A549 (cell line): ENCODE measurements around the gene SPINK4. TPM values are rescaled to one million over a fixed set of nuclear protein-coding genes. Genes with fewer than 3 reads are reported as not detected.
A peak's percentile ranks its signal among the peaks of the same experiment; 100 is the strongest.

Experiments
- ATOH8 ChIP-seq: fragments of 250-450 bp; sonication (Bioruptor Pico); IDR thresholded peaks from 2 replicates; pipeline ENCODE4 v1.5.0; 2020; ENCODE audit warnings: low read depth, mild to moderate bottlenecking, moderate library complexity
- BHLHE40 ChIP-seq: IDR thresholded peaks from 2 replicates; pipeline ENCODE4 v1.6.1; 2012; ENCODE audit warnings: low read depth, low read length, inconsistent platforms
- CBX8 ChIP-seq: fragments of 200-600 bp; sonication (generic); IDR thresholded peaks from 2 replicates; pipeline ENCODE4 v1.6.1; 2016
- CHD2 ChIP-seq: fragments of 150-350 bp; IDR thresholded peaks from 2 replicates; pipeline ENCODE4 v1.6.1; 2014; ENCODE audit warnings: low read length; ENCODE audit not compliant: partially characterized antibody
- CHD4 ChIP-seq: fragments of 200-600 bp; sonication (generic); IDR thresholded peaks from 2 replicates; pipeline ENCODE4 v1.6.1; 2016; ENCODE audit warnings: antibody characterized with exemption, mild to moderate bottlenecking, borderline replicate concordance
- CTCF ChIP-seq: fragments of >200 bp; sonication (Bioruptor Twin); formaldehyde crosslinking; IDR thresholded peaks from 3 replicates; pipeline ENCODE4 v1.5.1; 2016
- EHMT2 ChIP-seq: fragments of 200-600 bp; sonication (generic); IDR thresholded peaks from 2 replicates; pipeline ENCODE4 v1.6.1; 2016; ENCODE audit warnings: antibody characterized with exemption, low read depth, mild to moderate bottlenecking, moderate library complexity
- EP300 ChIP-seq, 2 experiments: fragments of >200 bp; sonication (Bioruptor Twin); formaldehyde crosslinking; IDR thresholded peaks; 2 replicates in 1 of 2; 3 replicates in 1 of 2; pipeline ENCODE4 v1.6.1; 2016 to 2017
- ESRRA ChIP-seq: fragments of 150-350 bp; IDR thresholded peaks from 2 replicates; pipeline ENCODE4 v1.6.1; 2014; ENCODE audit warnings: mild to moderate bottlenecking, low read length, borderline replicate concordance
- FOSB ChIP-seq: fragments of 250-450 bp; sonication (Bioruptor Pico); IDR thresholded peaks from 2 replicates; pipeline ENCODE4 v1.5.0; 2020; ENCODE audit warnings: mild to moderate bottlenecking, moderate library complexity
- FOSL2 ChIP-seq, 2 experiments: fragments of 450-650 bp in 1 of 2; fragments of >200 bp in 1 of 2; sonication (Bioruptor Twin) in 1 of 2; formaldehyde crosslinking; IDR thresholded peaks; 2 replicates each; pipeline versions ENCODE4 v1.5.0 to v1.6.1; 2016 to 2020; ENCODE audit warnings: mild to moderate bottlenecking in 1 of 2, moderate library complexity in 1 of 2
- FOXS1 ChIP-seq: fragments of 250-450 bp; sonication (Bioruptor Pico); IDR thresholded peaks from 2 replicates; pipeline ENCODE4 v1.5.0; 2020; ENCODE audit warnings: mild to moderate bottlenecking, moderate library complexity
- GATA3 ChIP-seq: IDR thresholded peaks from 2 replicates; pipeline ENCODE4 v1.6.1; 2012; ENCODE audit warnings: borderline replicate concordance
- HDAC2 ChIP-seq: fragments of 200-600 bp; sonication (generic); IDR thresholded peaks from 2 replicates; pipeline ENCODE4 v1.6.1; 2016
- HMGXB4 ChIP-seq: fragments of 250-450 bp; sonication (Bioruptor Pico); IDR thresholded peaks from 2 replicates; pipeline ENCODE4 v1.5.0; 2021; ENCODE audit warnings: mild to moderate bottlenecking, moderate library complexity, borderline replicate concordance
- HOXA7 ChIP-seq: fragments of 250-450 bp; sonication (Bioruptor Pico); IDR thresholded peaks from 2 replicates; pipeline ENCODE4 v1.5.0; 2020; ENCODE audit warnings: mild to moderate bottlenecking, moderate library complexity
- HOXB5 ChIP-seq: fragments of 250-450 bp; sonication (Bioruptor Pico); IDR thresholded peaks from 2 replicates; pipeline ENCODE4 v1.5.0; 2020; ENCODE audit warnings: mild to moderate bottlenecking, moderate library complexity
- KDM1A ChIP-seq: fragments of 200-600 bp; sonication (generic); IDR thresholded peaks from 2 replicates; pipeline ENCODE4 v1.6.1; 2016; ENCODE audit warnings: low read depth, mild to moderate bottlenecking
- KDM5A ChIP-seq: fragments of 200-600 bp; sonication (generic); IDR thresholded peaks from 2 replicates; pipeline ENCODE4 v1.6.1; 2016; ENCODE audit warnings: antibody characterized with exemption, mild to moderate bottlenecking
- MAX ChIP-seq: IDR thresholded peaks from 2 replicates; pipeline ENCODE4 v1.6.1; 2012
- MYC ChIP-seq: IDR thresholded peaks from 2 replicates; pipeline ENCODE4 v1.6.1; 2012; ENCODE audit warnings: mild to moderate bottlenecking, inconsistent platforms, low read length, improper control_type of control experiment, borderline replicate concordance
- NPAS2 ChIP-seq: fragments of 250-450 bp; sonication (Bioruptor Pico); IDR thresholded peaks from 2 replicates; pipeline ENCODE4 v1.8.0; 2022; ENCODE audit warnings: mild to moderate bottlenecking, moderate library complexity, borderline replicate concordance
- PHF8 ChIP-seq: fragments of 200-600 bp; sonication (generic); IDR thresholded peaks from 2 replicates; pipeline ENCODE4 v1.6.1; 2016; ENCODE audit warnings: low read depth, mild to moderate bottlenecking, antibody characterized with exemption, moderate library complexity, borderline replicate concordance
- POLR2A ChIP-seq: IDR thresholded peaks from 2 replicates; pipeline ENCODE4 v1.6.1; 2012; ENCODE audit warnings: mild to moderate bottlenecking, low read length
- POLR2AphosphoS2 ChIP-seq: conservative IDR thresholded peaks from 2 replicates; pipeline ENCODE4 v1.6.1; 2012; ENCODE audit warnings: low read length, improper control_type of control experiment, inconsistent platforms
- RAD21 ChIP-seq, 2 experiments: fragments of >200 bp in 1 of 2; sonication (Bioruptor Twin) in 1 of 2; formaldehyde crosslinking in 1 of 2; IDR thresholded peaks in 1 of 2; conservative IDR thresholded peaks in 1 of 2; 2 replicates in 1 of 2; 3 replicates in 1 of 2; pipeline ENCODE4 v1.6.1; 2012 to 2018; ENCODE audit warnings: inconsistent platforms in 1 of 2
- RARB ChIP-seq: fragments of 250-450 bp; sonication (Bioruptor Pico); IDR thresholded peaks from 2 replicates; pipeline ENCODE4 v1.8.0; 2021; ENCODE audit warnings: mild to moderate bottlenecking, moderate library complexity
- REST ChIP-seq: fragments of 200-600 bp; sonication (generic); IDR thresholded peaks from 2 replicates; pipeline ENCODE4 v1.6.1; 2016; ENCODE audit warnings: antibody characterized with exemption, mild to moderate bottlenecking, moderate library complexity
- RFX5 ChIP-seq: fragments of 450-650 bp; IDR thresholded peaks from 2 replicates; pipeline ENCODE4 v1.7.1; 2014; ENCODE audit warnings: antibody characterized with exemption, mild to moderate bottlenecking, moderate library complexity
- RNF2 ChIP-seq: fragments of 200-600 bp; sonication (generic); IDR thresholded peaks from 2 replicates; pipeline ENCODE4 v1.6.1; 2016; ENCODE audit warnings: low read depth, mild to moderate bottlenecking, antibody characterized with exemption, moderate library complexity, borderline replicate concordance
- SMC3 ChIP-seq: fragments of >200 bp; sonication (Bioruptor Twin); formaldehyde crosslinking; IDR thresholded peaks from 3 replicates; pipeline ENCODE4 v1.6.1; 2018; ENCODE audit warnings: inconsistent platforms
- SREBF2 ChIP-seq: fragments of 450-650 bp; IDR thresholded peaks from 2 replicates; pipeline ENCODE4 v1.6.1; 2014; ENCODE audit warnings: mild to moderate bottlenecking, moderate library complexity
- USF2 ChIP-seq: fragments of 450-650 bp; IDR thresholded peaks from 2 replicates; pipeline ENCODE4 v1.6.1; 2014; ENCODE audit warnings: antibody characterized with exemption
- ZC3H11A ChIP-seq: fragments of 450-650 bp; IDR thresholded peaks from 2 replicates; pipeline ENCODE4 v1.6.1; 2014; ENCODE audit warnings: antibody characterized with exemption, mild to moderate bottlenecking
- ZFP36 ChIP-seq: fragments of 450-650 bp; IDR thresholded peaks from 2 replicates; pipeline ENCODE4 v1.6.1; 2014; ENCODE audit warnings: borderline replicate concordance; ENCODE audit not compliant: partially characterized antibody
- ZNF302 ChIP-seq: fragments of 250-450 bp; sonication (Bioruptor Pico); IDR thresholded peaks from 2 replicates; pipeline ENCODE4 v1.9.0; 2021; ENCODE audit warnings: inconsistent platforms, mild to moderate bottlenecking, moderate library complexity
- ZSCAN20 ChIP-seq: fragments of 250-450 bp; sonication (Bioruptor Pico); IDR thresholded peaks from 2 replicates; pipeline ENCODE4 v1.8.0; 2022; ENCODE audit warnings: mild to moderate bottlenecking, moderate library complexity
- polyA plus RNA-seq, 4 experiments: library from polyadenylated mRNA; depleted of rRNA in 3 of 4; stranded (reverse); fragments of >200 nt; fragmentation: RNase III in 1 of 4; extraction: RNeasy Plus Mini Kit Qiagen cat#74134 plus additional on column Dnase treatment in 1 of 4; gene quantifications; 2 replicates in 3 of 4; 3 replicates in 1 of 4; pipeline ENCODE4 v1.2.3, GENCODE V29; 2011 to 2017

Gene SPINK4
- polyA plus RNA-seq, 2 of the 4 experiments (the other 2 are of a cell fraction) = not detected

GRCh38 chr9:33287087-33287490 lies 47.1 kb downstream of the SPINK4 start (continued):
- TF ChIP-seq ATOH8 (no peak), KDM5A (no peak), CTCF (peak; percentile 88), ZNF302 (no peak), HOXB5 (no peak), HMGXB4 (no peak), USF2 (no peak), HDAC2 (no peak), RNF2 (no peak), CBX8 (no peak), SREBF2 (no peak), FOXS1 (CRISPR knock-in tag) (no peak), FOSB (CRISPR knock-in tag) (no peak), RFX5 (no peak), NPAS2 (no peak), REST (no peak), POLR2A (no peak), RARB (CRISPR knock-in tag) (no peak), SMC3 (peak; percentile 86), EHMT2 (no peak), PHF8 (no peak), MYC (no peak), CHD2 (no peak), KDM1A (no peak), POLR2AphosphoS2 (no peak), GATA3 (no peak), CHD4 (no peak), ZSCAN20 (no peak), BHLHE40 (no peak), EP300 (IDR thresholded peaks at IDR 0.05) (no peak), ESRRA (no peak), HOXA7 (CRISPR knock-in tag) (no peak), MAX (no peak; the same call in 1 of the 2 replicates), ZFP36 (no peak), ZC3H11A (no peak), RAD21 (conservative IDR thresholded peaks at IDR 0.05 in 1 of 2, IDR thresholded peaks at IDR 0.05 in 1 of 2) (peak; percentile 86 to 90), FOSL2 (IDR thresholded peaks at IDR 0.05) (no peak), FOSL2 (CRISPR knock-in tag; IDR thresholded peaks at IDR 0.05) (no peak)
